ENCODE data around the gene CUL5. TPM values are rescaled to one million over a fixed set of nuclear protein-coding genes. Genes with fewer than 3 reads are reported as not detected.

Gene CUL5
- polyA plus RNA-seq, 1 donor (not counting 4 experiments of a cell fraction or from before 2014, with no cell fraction given), result 15.1 TPM

- Histone ChIP-seq H3K27ac (ENCODE audit: control insufficient read depth, insufficient read depth, low read length) (no peak overlapping the region), H3K79me2 (ENCODE audit: control insufficient read depth, insufficient read depth, low read length) (peaks cover 32% of the 10 kb centered on the region), H3K4me2 (ENCODE audit: control insufficient read depth, extremely low read depth, insufficient read depth, low read depth, low read length) (no peak overlapping the region), H3K9me1 (ENCODE audit: control insufficient read depth, extremely low read depth, insufficient read depth, low read length) (no peaks in the 10 kb centered on the region), H3K9ac (ENCODE audit: control insufficient read depth, extremely low read depth, insufficient read depth, low read length) (no peak overlapping the region), H3K27me3 (ENCODE audit: control insufficient read depth, extremely low read depth, insufficient read depth, low read length) (no peaks in the 10 kb centered on the region), H3K4me1 (ENCODE audit: control insufficient read depth, extremely low read depth, insufficient read depth, low read length) (peaks cover 10% of the 10 kb centered on the region), H2AFZ (ENCODE audit: control insufficient read depth, low read length) (no peak overlapping the region), H3K36me3 (ENCODE audit: control insufficient read depth in 2 of 2, extremely low read depth in 1 of 2, insufficient read depth in 2 of 2, low read length in 2 of 2) (peaks cover 0 to 1% of the 10 kb centered on the region in 2 experiments), H3K4me3 (ENCODE audit: control insufficient read depth in 2 of 3, extremely low read depth in 1 of 3, insufficient read depth in 2 of 3, low read depth in 1 of 3, low read length in 3 of 3) (no peak overlapping the region), H4K20me1 (ENCODE audit: control insufficient read depth, extremely low read depth, insufficient read depth, low read length) (no peaks in the 10 kb centered on the region), H3K9me3 (ENCODE audit: control insufficient read depth, low read depth, low read length) (no peaks in the 10 kb centered on the region)
- no peak for FAIRE-seq
- dilution Hi-C loops (cut with MboI; ENCODE audit: extremely low pct_ligation_motif_present, low sequenced_read_pairs), result no loop called here
- no peak for TF ChIP-seq CTCF (optimal IDR thresholded peaks at IDR 0.05 in 1 of 3, IDR thresholded peaks at IDR 0.05 in 1 of 3, conservative IDR thresholded peaks at IDR 0.05 in 1 of 3; ENCODE audit: extremely low read depth in 1 of 3, insufficient read depth in 2 of 3, low read length in 3 of 3)
- TF ChIP-seq EZH2 (IDR thresholded peaks at IDR 0.05; ENCODE audit: low read length), result no peak
- DNase-seq (ENCODE audit: low read depth, low spot score), result no peak
These were observed 116.4 kb downstream of the CUL5 start for GRCh38 chr11:108125096-108125495.

- Histone ChIP-seq H4K20me1 (ENCODE audit: control insufficient read depth, extremely low read depth, insufficient read depth, low read length) (no peaks in the 10 kb centered on the region), H3K27me3 (ENCODE audit: control insufficient read depth, extremely low read depth, insufficient read depth, low read length) (no peaks in the 10 kb centered on the region), H3K36me3 (ENCODE audit: control insufficient read depth in 2 of 2, extremely low read depth in 1 of 2, insufficient read depth in 2 of 2, low read length in 2 of 2) (peaks cover 0 to 1% of the 10 kb centered on the region in 2 experiments), H2AFZ (ENCODE audit: control insufficient read depth, low read length) (no peak overlapping the region), H3K4me3 (ENCODE audit: control insufficient read depth in 2 of 3, extremely low read depth in 1 of 3, insufficient read depth in 2 of 3, low read depth in 1 of 3, low read length in 3 of 3) (no peak overlapping the region), H3K9ac (ENCODE audit: control insufficient read depth, extremely low read depth, insufficient read depth, low read length) (no peak overlapping the region), H3K9me1 (ENCODE audit: control insufficient read depth, extremely low read depth, insufficient read depth, low read length) (no peaks in the 10 kb centered on the region), H3K4me1 (ENCODE audit: control insufficient read depth, extremely low read depth, insufficient read depth, low read length) (no peaks in the 10 kb centered on the region), H3K9me3 (ENCODE audit: control insufficient read depth, low read depth, low read length) (no peaks in the 10 kb centered on the region), H3K4me2 (ENCODE audit: control insufficient read depth, extremely low read depth, insufficient read depth, low read depth, low read length) (no peak overlapping the region), H3K79me2 (ENCODE audit: control insufficient read depth, insufficient read depth, low read length) (peaks cover 18% of the 10 kb centered on the region), H3K27ac (ENCODE audit: control insufficient read depth, insufficient read depth, low read length) (no peak overlapping the region)
- no peak for TF ChIP-seq EZH2 (IDR thresholded peaks at IDR 0.05; ENCODE audit: low read length)
- no peak for TF ChIP-seq CTCF (optimal IDR thresholded peaks at IDR 0.05 in 1 of 3, IDR thresholded peaks at IDR 0.05 in 1 of 3, conservative IDR thresholded peaks at IDR 0.05 in 1 of 3; ENCODE audit: extremely low read depth in 1 of 3, insufficient read depth in 2 of 3, low read length in 3 of 3)
- FAIRE-seq (no peak), DNase-seq (ENCODE audit: low read depth, low spot score) (no peak)
- dilution Hi-C loops (cut with MboI; ENCODE audit: extremely low pct_ligation_motif_present, low sequenced_read_pairs), result no loop called here
These were observed 120.1 kb downstream of the CUL5 start for GRCh38 chr11:108128772-108129171.
